HepG2 (cell line): Measurements from ENCODE around the gene ZNF184. TPM values are rescaled to one million over a fixed set of nuclear protein-coding genes. Genes with fewer than 3 reads are reported as not detected.

Source experiments
- ARNT2 ChIP-seq: sonication (generic); formaldehyde crosslinking; IDR thresholded peaks from 2 replicates; pipeline ENCODE4 v1.8.0; 2022; ENCODE audit warnings: mild to moderate bottlenecking, low read depth, missing genetic modification reagents, moderate library complexity
- FLYWCH1 ChIP-seq: sonication (generic); formaldehyde crosslinking; IDR thresholded peaks from 2 replicates; pipeline ENCODE4 v1.8.1; 2023; ENCODE audit warnings: mild to moderate bottlenecking, missing genetic modification reagents
- KLF12 ChIP-seq: sonication (generic); formaldehyde crosslinking; IDR thresholded peaks from 2 replicates; pipeline ENCODE4 v1.4.0; 2020; ENCODE audit warnings: missing genetic modification reagents, borderline replicate concordance
- RCOR2 ChIP-seq: IDR thresholded peaks from 2 replicates; pipeline ENCODE4 v1.6.1; 2016; ENCODE audit warnings: missing biosample characterization, missing genetic modification reagents
- RFX3 ChIP-seq: IDR thresholded peaks from 2 replicates; pipeline ENCODE4 v1.6.1; 2016; ENCODE audit warnings: missing biosample characterization, missing genetic modification reagents
- SRF ChIP-seq: IDR thresholded peaks from 2 replicates; pipeline ENCODE4 v1.6.1; 2011; ENCODE audit warnings: mild to moderate bottlenecking, low read depth, low read length, moderate library complexity
- TBL1XR1 ChIP-seq: fragments of 150-350 bp; IDR thresholded peaks from 2 replicates; pipeline ENCODE4 v1.6.1; 2014; ENCODE audit warnings: borderline replicate concordance, low read length; ENCODE audit not compliant: partially characterized antibody
- ZFP91 ChIP-seq: sonication (generic); formaldehyde crosslinking; IDR thresholded peaks from 2 replicates; pipeline ENCODE4 v1.9.0; 2022; ENCODE audit warnings: missing genetic modification reagents, mild to moderate bottlenecking, borderline replicate concordance
- ZHX2 ChIP-seq, 2 experiments: sonication (generic) in 1 of 2; formaldehyde crosslinking in 1 of 2; IDR thresholded peaks; 2 replicates each; pipeline versions ENCODE4 v1.6.1 to v1.9.0; 2014 to 2022; ENCODE audit warnings: antibody characterized with exemption in 1 of 2, borderline replicate concordance in 1 of 2, inconsistent platforms in 1 of 2, low read depth in 1 of 2, missing genetic modification reagents in 1 of 2
- ZNF20 ChIP-seq: sonication (generic); formaldehyde crosslinking; IDR thresholded peaks from 2 replicates; pipeline ENCODE4 v1.4.0; 2020; ENCODE audit warnings: mild to moderate bottlenecking, moderate library complexity, missing genetic modification reagents
- ZNF234 ChIP-seq: sonication (generic); formaldehyde crosslinking; conservative IDR thresholded peaks from 2 replicates; pipeline ENCODE4 v1.5.1; 2020; ENCODE audit warnings: mild to moderate bottlenecking, missing genetic modification reagents
- ZNF281 ChIP-seq: sonication (generic); formaldehyde crosslinking; IDR thresholded peaks from 2 replicates; pipeline ENCODE4 v1.4.0; 2020; ENCODE audit warnings: missing genetic modification reagents, borderline replicate concordance
- ZNF468 ChIP-seq: sonication (generic); formaldehyde crosslinking; IDR thresholded peaks from 2 replicates; pipeline ENCODE4 v1.8.0; 2022; ENCODE audit warnings: mild to moderate bottlenecking, moderate library complexity, missing genetic modification reagents
- ZNF484 ChIP-seq: sonication (generic); formaldehyde crosslinking; IDR thresholded peaks from 2 replicates; pipeline ENCODE4 v1.5.1; 2020; ENCODE audit warnings: mild to moderate bottlenecking, low read depth, missing genetic modification reagents, borderline replicate concordance
- ZNF629 ChIP-seq: sonication (generic); formaldehyde crosslinking; conservative IDR thresholded peaks from 2 replicates; pipeline ENCODE4 v1.5.0; 2020; ENCODE audit warnings: missing genetic modification reagents
- ZNF878 ChIP-seq: sonication (generic); formaldehyde crosslinking; IDR thresholded peaks from 2 replicates; pipeline ENCODE4 v1.8.1; 2023; ENCODE audit warnings: mild to moderate bottlenecking, missing genetic modification reagents, moderate library complexity
- ZSCAN25 ChIP-seq: sonication (generic); formaldehyde crosslinking; IDR thresholded peaks from 2 replicates; pipeline ENCODE4 v1.8.0; 2022; ENCODE audit warnings: mild to moderate bottlenecking, missing genetic modification reagents
- polyA plus RNA-seq, 8 experiments: library from polyadenylated mRNA; depleted of rRNA in 3 of 8; stranded (reverse) in 7 of 8; unstranded in 1 of 8; fragments of >200 nt; fragmentation: Illumina TruSeq in 4 of 8; extraction: Trizol in 4 of 8; gene quantifications; 2 replicates each; pipeline versions ENCODE4 v1.2.1 to v1.2.3, GENCODE V29; 2011 to 2016; ENCODE audit warnings: low read depth in 4 of 8, missing spikeins in 1 of 8, mixed read lengths in 1 of 8; ENCODE audit not compliant: insufficient read depth in 1 of 8
- total RNA-seq, 5 experiments: library from RNA; depleted of rRNA; stranded (reverse); fragments of >200 nt; fragmentation: Illumina TruSeq; extraction: Trizol; gene quantifications; 2 replicates each; pipeline ENCODE4 v1.2.3, GENCODE V29; 2016; ENCODE audit warnings: low read depth in 1 of 5

The ZNF184 gene
- total and polyA plus RNA-seq, 2 of the 13 experiments (the other 11 are each of a cell fraction or from before 2014, with no cell fraction given): 2.1 to 10.1 TPM

- TF ChIP-seq ARNT2 (CRISPR knock-in tag) (no peak), ZNF468 (no peak), ZNF484 (no peak), RCOR2 (CRISPR knock-in tag) (peak; percentile 66; the same call in 1 of the 2 replicates), ZNF234 (CRISPR knock-in tag) (no peak), ZNF629 (CRISPR knock-in tag) (peak; percentile 79), TBL1XR1 (no peak), ZNF281 (CRISPR knock-in tag) (no peak), RFX3 (CRISPR knock-in tag) (peak; percentile 39; the same call in 1 of the 2 replicates), SRF (no peak), ZHX2 (IDR thresholded peaks at IDR 0.05; ENCODE audit: low read depth) (peak; percentile 59; the same call in 1 of the 2 replicates), ZHX2 (CRISPR knock-in tag; IDR thresholded peaks at IDR 0.05; ENCODE audit: borderline replicate concordance) (no peak), ZNF20 (CRISPR knock-in tag) (0 out of 2 replicates have a peak, but pooled peaks have one; percentile 39), ZNF878 (CRISPR knock-in tag) (no peak), ZSCAN25 (CRISPR knock-in tag) (no peak), ZFP91 (CRISPR knock-in tag) (no peak), FLYWCH1 (CRISPR knock-in tag) (no peak), KLF12 (CRISPR knock-in tag) (no peak)
Observed at GRCh38 chr6:27479319-27480182, 6.6 kb upstream of the ZNF184 start (continued).
